H1 (cell line): Measurements from ENCODE around the gene CACNA1D.

Experiments used
- CHD2 ChIP-seq: IDR thresholded peaks from 2 replicates; pipeline ENCODE4 v1.6.1; 2012; ENCODE audit warnings: low read length, improper control_type of control experiment
- HDAC2 ChIP-seq, 2 experiments: fragments of 300-600 bp in 1 of 2; sonication (generic) in 1 of 2; IDR thresholded peaks; 2 replicates each; pipeline ENCODE4 v1.6.1; 2011 to 2012; ENCODE audit warnings: low read depth in 2 of 2, low read length in 2 of 2, mild to moderate bottlenecking in 2 of 2, moderate library complexity in 2 of 2, borderline replicate concordance in 1 of 2, inconsistent platforms in 1 of 2
- PHF8 ChIP-seq: fragments of 200-600 bp; sonication (generic); conservative IDR thresholded peaks from 2 replicates; pipeline ENCODE4 v1.7.1; 2012; ENCODE audit warnings: low read depth, mild to moderate bottlenecking, inconsistent platforms, low read length, moderate library complexity
- POLR2A ChIP-seq, 2 experiments: IDR thresholded peaks; 1 replicate in 1 of 2; 2 replicates in 1 of 2; pipeline ENCODE4 v1.6.1; 2011; ENCODE audit warnings: low read depth in 2 of 2, low read length in 2 of 2, mild to moderate bottlenecking in 2 of 2; ENCODE audit errors: control extremely low read depth in 1 of 2
- RAD21 ChIP-seq, 2 experiments: IDR thresholded peaks in 1 of 2; conservative IDR thresholded peaks in 1 of 2; 2 replicates each; pipeline ENCODE4 v1.6.1; 2011; ENCODE audit warnings: low read depth in 2 of 2, low read length in 2 of 2, improper control_type of control experiment in 1 of 2, inconsistent platforms in 1 of 2, mild to moderate bottlenecking in 1 of 2, moderate library complexity in 1 of 2
- TCF12 ChIP-seq: IDR thresholded peaks from 2 replicates; pipeline ENCODE4 v1.6.1; 2011; ENCODE audit warnings: low read depth, mild to moderate bottlenecking, low read length
- TF ChIP-seq, protein P1 (sequence below), 3 experiments: IDR thresholded peaks; 1 replicate in 2 of 3; 2 replicates in 1 of 3; pipeline versions ENCODE4 v1.5.1 to v1.6.1; 2011; ENCODE audit warnings: low read length in 3 of 3, mild to moderate bottlenecking in 3 of 3, inconsistent platforms in 2 of 3, low read depth in 1 of 3, moderate library complexity in 1 of 3; ENCODE audit not compliant: insufficient read depth in 1 of 3; ENCODE audit errors: control extremely low read depth in 1 of 3

- TF ChIP-seq RAD21 (IDR thresholded peaks at IDR 0.05 in 1 of 2, conservative IDR thresholded peaks at IDR 0.05 in 1 of 2; ENCODE audit: low read depth in 2 of 2, low read length in 2 of 2) = no peak
- no peak for TF ChIP-seq PHF8
- TF ChIP-seq, protein P1, sequence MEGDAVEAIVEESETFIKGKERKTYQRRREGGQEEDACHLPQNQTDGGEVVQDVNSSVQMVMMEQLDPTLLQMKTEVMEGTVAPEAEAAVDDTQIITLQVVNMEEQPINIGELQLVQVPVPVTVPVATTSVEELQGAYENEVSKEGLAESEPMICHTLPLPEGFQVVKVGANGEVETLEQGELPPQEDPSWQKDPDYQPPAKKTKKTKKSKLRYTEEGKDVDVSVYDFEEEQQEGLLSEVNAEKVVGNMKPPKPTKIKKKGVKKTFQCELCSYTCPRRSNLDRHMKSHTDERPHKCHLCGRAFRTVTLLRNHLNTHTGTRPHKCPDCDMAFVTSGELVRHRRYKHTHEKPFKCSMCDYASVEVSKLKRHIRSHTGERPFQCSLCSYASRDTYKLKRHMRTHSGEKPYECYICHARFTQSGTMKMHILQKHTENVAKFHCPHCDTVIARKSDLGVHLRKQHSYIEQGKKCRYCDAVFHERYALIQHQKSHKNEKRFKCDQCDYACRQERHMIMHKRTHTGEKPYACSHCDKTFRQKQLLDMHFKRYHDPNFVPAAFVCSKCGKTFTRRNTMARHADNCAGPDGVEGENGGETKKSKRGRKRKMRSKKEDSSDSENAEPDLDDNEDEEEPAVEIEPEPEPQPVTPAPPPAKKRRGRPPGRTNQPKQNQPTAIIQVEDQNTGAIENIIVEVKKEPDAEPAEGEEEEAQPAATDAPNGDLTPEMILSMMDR (IDR thresholded peaks at IDR 0.05; ENCODE audit: control extremely low read depth in 1 of 3, insufficient read depth in 1 of 3, low read depth in 1 of 3, low read length in 3 of 3) = no peak
- TF ChIP-seq CHD2 = no peak
- no peak for TF ChIP-seq HDAC2 (IDR thresholded peaks at IDR 0.05; ENCODE audit: borderline replicate concordance in 1 of 2, low read depth in 2 of 2, low read length in 2 of 2)
- TF ChIP-seq TCF12 = no peak
- TF ChIP-seq POLR2A (IDR thresholded peaks at IDR 0.05; ENCODE audit: control extremely low read depth in 1 of 2, low read depth in 2 of 2, low read length in 2 of 2) = no peak
Observed at GRCh38 chr3:53804697-53805462, 310.5 kb downstream of the CACNA1D start.
